GM18909 (cell line): Measurements from ENCODE around the gene KPNA5.

Experiments used
- ATAC-seq: cut with Tn5 transposase; IDR thresholded peaks from one replicate; pipeline ENCODE4 v1.9.1; 2021; ENCODE audit warnings: mild to moderate bottlenecking; ENCODE audit not compliant: unreplicated experiment, poor library complexity

KPNA5 gene

DNA sequence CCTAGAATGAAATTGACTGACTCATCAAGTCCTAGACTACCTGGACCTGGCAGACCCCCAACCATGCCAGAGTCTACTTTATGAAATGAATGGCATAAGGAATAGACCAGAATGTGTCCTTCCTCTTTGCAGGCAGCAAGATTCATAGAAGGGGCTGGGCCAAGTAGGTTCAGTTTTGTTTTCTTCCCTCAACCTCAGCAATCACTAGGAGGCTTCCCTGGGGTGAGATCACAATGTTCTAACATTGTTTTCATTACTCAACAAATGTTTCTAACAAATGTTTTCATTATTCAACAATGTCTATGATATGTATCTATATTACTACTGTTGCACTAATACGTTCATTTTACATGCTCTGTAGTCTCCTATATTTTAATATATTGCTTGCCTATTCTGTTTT, 92.9 kb downstream of the KPNA5 start:
- no peak for ATAC-seq

DNA sequence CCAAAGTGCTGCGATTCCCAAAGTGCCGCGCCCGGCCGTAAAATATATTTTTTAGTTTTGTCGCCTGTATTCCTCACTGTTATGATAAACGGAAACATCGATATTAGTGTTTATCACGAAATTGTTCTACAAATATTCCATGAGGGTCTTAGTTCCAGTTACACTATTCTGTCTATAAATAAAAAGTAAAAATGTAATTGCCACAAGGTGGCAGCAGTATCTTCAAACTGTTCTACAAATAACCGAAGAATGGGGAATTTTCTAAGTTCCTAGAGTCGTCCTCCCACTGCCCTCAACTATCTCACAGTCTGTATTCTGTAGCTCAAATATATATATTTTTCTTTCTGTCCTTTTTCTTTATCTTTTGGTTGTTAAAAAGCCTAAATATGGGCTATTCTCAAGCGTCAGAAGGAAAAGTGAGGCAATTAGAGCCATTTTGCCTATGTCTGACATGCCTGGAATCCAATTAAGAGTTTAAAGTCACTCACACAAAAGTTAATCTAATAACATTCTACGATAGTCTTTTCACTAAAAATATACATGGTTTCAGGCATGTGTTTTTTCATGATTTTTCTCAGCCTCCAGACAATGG, 98.7 kb downstream of the KPNA5 start:
- no peak for ATAC-seq

DNA sequence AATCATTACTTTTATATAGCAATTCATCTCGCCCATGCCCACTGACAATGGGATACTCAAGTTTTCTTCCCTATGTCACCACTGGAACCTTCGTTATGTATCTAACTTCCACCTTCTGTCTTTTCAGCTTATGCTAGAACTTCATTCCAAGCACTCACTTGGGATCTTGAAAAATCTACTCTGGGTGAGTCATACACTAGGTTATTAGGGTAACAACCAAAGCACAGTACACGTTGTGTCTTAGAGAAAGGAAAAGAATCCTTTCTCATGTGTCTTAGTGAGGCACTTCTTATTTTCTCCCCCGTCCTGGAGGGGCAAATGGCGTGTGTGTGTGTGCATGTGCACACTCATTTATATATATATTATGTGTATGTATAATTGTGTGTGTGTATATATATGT, 102.8 kb downstream of the KPNA5 start:
- no peak for ATAC-seq
